RWPE2 (cell line): ENCODE data around the gene FLG2.

Source experiments
- ATAC-seq: fragments of 200-7000 bp; cut with Tn5 transposase; 3 replicates; pipeline ENCODE4 v1.9.1; 2021; ENCODE audit warnings: low read depth
- DNase-seq: peaks from one replicate; pipeline ENCODE4 v3.0.0-alpha.2; 2020; ENCODE audit warnings: low spot score
- H3K27ac ChIP-seq: fragments of 450-650 bp; 2 replicates; pipeline ENCODE4 v1.5.1; 2017; ENCODE audit warnings: mild to moderate bottlenecking; ENCODE audit not compliant: poor library complexity, severe bottlenecking
- H3K27me3 ChIP-seq: fragments of 250-450 bp; sonication (Bioruptor Pico); 2 replicates; pipeline ENCODE4 v1.5.1; 2021; ENCODE audit warnings: mild to moderate bottlenecking, moderate library complexity; ENCODE audit not compliant: insufficient read depth, poor library complexity, severe bottlenecking
- H3K36me3 ChIP-seq: fragments of 250-450 bp; sonication (Bioruptor Pico); 2 replicates; pipeline ENCODE4 v1.5.1; 2020; ENCODE audit warnings: low read depth, mild to moderate bottlenecking, moderate library complexity
- H3K4me1 ChIP-seq: fragments of 250-450 bp; sonication (Bioruptor Pico); 2 replicates; pipeline ENCODE4 v1.5.1; 2021; ENCODE audit warnings: mild to moderate bottlenecking, moderate library complexity; ENCODE audit not compliant: insufficient read depth, poor library complexity, severe bottlenecking
- H3K4me3 ChIP-seq: fragments of 250-450 bp; sonication (Bioruptor Pico); 2 replicates; pipeline ENCODE4 v1.5.1; 2021; ENCODE audit warnings: mild to moderate bottlenecking, moderate library complexity; ENCODE audit not compliant: severe bottlenecking
- H3K9me3 ChIP-seq: fragments of 250-450 bp; sonication (Bioruptor Pico); 2 replicates; pipeline ENCODE4 v1.5.1; 2021; ENCODE audit warnings: mild to moderate bottlenecking, moderate library complexity; ENCODE audit not compliant: severe bottlenecking
- TF ChIP-seq, protein P1 (sequence below): fragments of 450-650 bp; IDR thresholded peaks from one replicate; pipeline ENCODE4 v1.5.1; 2017; ENCODE audit warnings: mild to moderate bottlenecking, moderate library complexity; ENCODE audit not compliant: poor library complexity, severe bottlenecking

The FLG2 gene

DNA sequence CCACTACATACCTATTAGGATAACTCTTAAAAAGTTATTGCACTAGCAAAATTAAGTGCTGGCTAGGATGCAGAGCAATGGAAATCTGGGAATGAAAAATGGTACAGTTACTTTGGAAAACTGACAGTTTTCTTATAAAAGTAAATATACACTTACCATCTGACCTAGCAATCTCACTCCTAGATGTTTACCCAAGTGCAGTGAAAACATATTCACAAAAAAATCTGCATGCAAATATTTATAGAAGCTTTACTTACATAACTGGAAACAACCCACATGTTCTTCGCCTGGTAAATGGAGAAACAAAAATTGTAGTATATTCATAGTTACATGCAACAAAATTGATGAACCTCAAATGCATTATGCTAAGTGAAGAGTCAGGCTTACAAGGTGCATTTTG is 12.9 kb upstream of the FLG2 start:
- no peak for ATAC-seq
- H3K27ac ChIP-seq: no peak overlapping the region
- no peak overlapping the region for H3K4me3 ChIP-seq
- no peak for DNase-seq
- TF ChIP-seq, protein P1, sequence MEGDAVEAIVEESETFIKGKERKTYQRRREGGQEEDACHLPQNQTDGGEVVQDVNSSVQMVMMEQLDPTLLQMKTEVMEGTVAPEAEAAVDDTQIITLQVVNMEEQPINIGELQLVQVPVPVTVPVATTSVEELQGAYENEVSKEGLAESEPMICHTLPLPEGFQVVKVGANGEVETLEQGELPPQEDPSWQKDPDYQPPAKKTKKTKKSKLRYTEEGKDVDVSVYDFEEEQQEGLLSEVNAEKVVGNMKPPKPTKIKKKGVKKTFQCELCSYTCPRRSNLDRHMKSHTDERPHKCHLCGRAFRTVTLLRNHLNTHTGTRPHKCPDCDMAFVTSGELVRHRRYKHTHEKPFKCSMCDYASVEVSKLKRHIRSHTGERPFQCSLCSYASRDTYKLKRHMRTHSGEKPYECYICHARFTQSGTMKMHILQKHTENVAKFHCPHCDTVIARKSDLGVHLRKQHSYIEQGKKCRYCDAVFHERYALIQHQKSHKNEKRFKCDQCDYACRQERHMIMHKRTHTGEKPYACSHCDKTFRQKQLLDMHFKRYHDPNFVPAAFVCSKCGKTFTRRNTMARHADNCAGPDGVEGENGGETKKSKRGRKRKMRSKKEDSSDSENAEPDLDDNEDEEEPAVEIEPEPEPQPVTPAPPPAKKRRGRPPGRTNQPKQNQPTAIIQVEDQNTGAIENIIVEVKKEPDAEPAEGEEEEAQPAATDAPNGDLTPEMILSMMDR: no peak
- H3K4me1 ChIP-seq: no peaks in the 10 kb centered on the region
- H3K36me3 ChIP-seq: no peaks in the 10 kb centered on the region
- peaks cover 6% of the 10 kb centered on the region for H3K9me3 ChIP-seq
- peaks cover 6% of the 10 kb centered on the region for H3K27me3 ChIP-seq

- no peaks in the 10 kb centered on the region for H3K4me1 ChIP-seq
- ATAC-seq (peak; percentile 50; the same call in 2 of the 3 replicates), DNase-seq (no peak)
- H3K27ac ChIP-seq: no peak overlapping the region
- peaks cover 6% of the 10 kb centered on the region for H3K27me3 ChIP-seq
- no peaks in the 10 kb centered on the region for H3K36me3 ChIP-seq
- no peak overlapping the region for H3K4me3 ChIP-seq
- TF ChIP-seq, protein P1: no peak
- peaks cover 6% of the 10 kb centered on the region for H3K9me3 ChIP-seq
Observed at GRCh38 chr1:152367436-152367835, 7.6 kb upstream of the FLG2 start.

GRCh38 chr1:152356736-152357135 is 3.1 kb downstream of the FLG2 start:
- Histone ChIP-seq H3K9me3 (no peaks in the 10 kb centered on the region), H3K36me3 (no peaks in the 10 kb centered on the region), H3K4me1 (no peaks in the 10 kb centered on the region), H3K4me3 (no peak overlapping the region), H3K27me3 (peaks cover 2% of the 10 kb centered on the region), H3K27ac (no peak overlapping the region)
- DNase-seq: no peak
- no peak for ATAC-seq
- TF ChIP-seq, protein P1: no peak

GRCh38 chr1:152349611-152350010 is 10.2 kb downstream of the FLG2 start:
- Histone ChIP-seq H3K9me3 (no peaks in the 10 kb centered on the region), H3K27ac (no peak overlapping the region)
- TF ChIP-seq, protein P1: no peak

GRCh38 chr1:152348447-152348846 is 11.4 kb downstream of the FLG2 start:
- ATAC-seq: no peak
- peaks cover 19% of the 10 kb centered on the region for H3K27me3 ChIP-seq
- no peaks in the 10 kb centered on the region for H3K9me3 ChIP-seq
- H3K4me3 ChIP-seq: no peak overlapping the region
- H3K36me3 ChIP-seq: no peaks in the 10 kb centered on the region
- no peaks in the 10 kb centered on the region for H3K4me1 ChIP-seq
- TF ChIP-seq, protein P1: peak; percentile 49
- no peak overlapping the region for H3K27ac ChIP-seq
- no peak for DNase-seq

More at GRCh38 chr1:152349611-152350010, 10.2 kb downstream of the FLG2 start:
- Histone ChIP-seq H3K4me1 (no peaks in the 10 kb centered on the region), H3K36me3 (no peaks in the 10 kb centered on the region), H3K4me3 (no peak overlapping the region), H3K27me3 (peaks cover 9% of the 10 kb centered on the region)
- DNase-seq (no peak), ATAC-seq (no peak)
